PC-9 (cell line): ENCODE measurements around the gene HBG1.

Source experiments
- CTCF ChIP-seq: fragments of 200-600 bp; sonication (generic); conservative IDR thresholded peaks from 2 replicates; pipeline ENCODE4 v1.6.1; 2017; ENCODE audit warnings: mixed run types, antibody characterized with exemption, mild to moderate bottlenecking, moderate library complexity
- EZH2 ChIP-seq: fragments of 200-600 bp; sonication (generic); IDR thresholded peaks from 2 replicates; pipeline ENCODE4 v1.8.0; 2017; ENCODE audit warnings: antibody characterized with exemption, low read depth

- TF ChIP-seq EZH2 = no peak
- no peak for TF ChIP-seq CTCF
These were observed 22.8 kb downstream of the HBG1 start, which contains the start of gene HBB for GRCh38 chr11:5226732-5227310.
